ENCODE results near the gene AMFR.

AMFR gene

DNA sequence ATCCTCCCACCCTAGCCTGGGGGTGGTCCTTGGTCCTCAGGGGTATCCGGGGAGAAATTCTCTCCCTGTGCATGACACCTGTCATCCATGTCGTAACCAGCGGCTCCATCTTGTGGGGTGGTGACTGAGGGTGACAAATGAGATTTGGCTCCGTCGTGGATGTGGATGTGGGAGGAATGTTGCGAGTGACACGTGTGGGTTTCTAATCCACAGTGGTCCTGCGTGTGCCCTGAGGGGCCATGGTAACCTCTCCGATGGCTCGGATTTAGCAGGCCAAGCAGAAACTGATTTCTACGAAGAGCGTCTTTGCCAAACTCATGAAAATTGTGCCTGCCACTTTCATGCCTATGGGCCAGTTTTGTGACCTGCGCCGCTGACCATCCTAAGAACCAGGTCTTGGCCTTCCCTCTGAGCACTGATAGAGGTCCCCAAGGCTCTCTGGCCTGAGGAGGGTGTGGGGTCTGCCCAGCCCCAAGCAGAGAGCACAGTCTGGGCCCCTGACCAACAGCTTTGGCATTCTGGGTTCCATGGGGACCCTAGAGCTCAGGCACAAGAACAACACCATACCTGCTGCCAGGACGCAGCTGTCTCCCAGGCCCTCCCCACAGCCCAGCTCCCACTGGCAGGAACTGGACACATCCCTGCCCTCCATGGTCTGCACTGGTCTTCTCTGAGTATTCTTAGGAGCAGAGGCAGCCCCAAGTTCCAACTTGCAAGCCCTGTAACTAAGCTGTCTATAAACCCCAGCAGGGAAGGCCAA, 79.0 kb downstream of the AMFR start:
- no peak for DNase-seq

DNA sequence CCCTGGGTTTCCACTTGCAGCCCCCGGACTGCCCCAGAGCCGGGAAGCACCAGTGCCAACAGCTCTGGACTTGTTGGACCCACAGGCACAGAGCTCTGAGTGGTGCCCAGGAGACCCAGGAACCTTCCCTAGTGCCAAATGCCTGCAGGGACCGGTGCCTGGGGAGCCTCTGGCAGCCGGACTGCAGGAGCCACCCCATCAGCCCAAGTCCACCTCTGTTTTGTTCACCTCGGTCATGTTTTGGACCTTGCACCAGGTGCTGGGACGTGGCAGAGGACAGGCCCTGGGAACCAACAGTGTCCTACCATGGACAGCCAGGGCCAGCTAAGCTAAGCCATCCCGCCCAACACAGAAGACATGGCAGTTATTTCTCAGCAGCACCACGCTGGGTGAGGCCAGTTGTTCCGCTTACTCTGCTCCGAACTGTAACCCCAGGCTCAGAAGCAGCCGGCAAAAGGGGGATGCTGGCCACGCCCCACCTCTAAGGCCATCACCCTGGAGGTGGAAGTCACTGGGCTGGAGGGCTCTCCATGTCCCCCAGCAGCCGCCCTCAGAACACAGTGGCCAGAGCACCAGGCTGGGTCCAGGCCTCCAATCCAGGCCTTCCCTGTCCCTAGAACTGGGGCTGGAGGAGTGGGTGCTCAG, 79.8 kb downstream of the AMFR start:
- no peak for DNase-seq

DNA sequence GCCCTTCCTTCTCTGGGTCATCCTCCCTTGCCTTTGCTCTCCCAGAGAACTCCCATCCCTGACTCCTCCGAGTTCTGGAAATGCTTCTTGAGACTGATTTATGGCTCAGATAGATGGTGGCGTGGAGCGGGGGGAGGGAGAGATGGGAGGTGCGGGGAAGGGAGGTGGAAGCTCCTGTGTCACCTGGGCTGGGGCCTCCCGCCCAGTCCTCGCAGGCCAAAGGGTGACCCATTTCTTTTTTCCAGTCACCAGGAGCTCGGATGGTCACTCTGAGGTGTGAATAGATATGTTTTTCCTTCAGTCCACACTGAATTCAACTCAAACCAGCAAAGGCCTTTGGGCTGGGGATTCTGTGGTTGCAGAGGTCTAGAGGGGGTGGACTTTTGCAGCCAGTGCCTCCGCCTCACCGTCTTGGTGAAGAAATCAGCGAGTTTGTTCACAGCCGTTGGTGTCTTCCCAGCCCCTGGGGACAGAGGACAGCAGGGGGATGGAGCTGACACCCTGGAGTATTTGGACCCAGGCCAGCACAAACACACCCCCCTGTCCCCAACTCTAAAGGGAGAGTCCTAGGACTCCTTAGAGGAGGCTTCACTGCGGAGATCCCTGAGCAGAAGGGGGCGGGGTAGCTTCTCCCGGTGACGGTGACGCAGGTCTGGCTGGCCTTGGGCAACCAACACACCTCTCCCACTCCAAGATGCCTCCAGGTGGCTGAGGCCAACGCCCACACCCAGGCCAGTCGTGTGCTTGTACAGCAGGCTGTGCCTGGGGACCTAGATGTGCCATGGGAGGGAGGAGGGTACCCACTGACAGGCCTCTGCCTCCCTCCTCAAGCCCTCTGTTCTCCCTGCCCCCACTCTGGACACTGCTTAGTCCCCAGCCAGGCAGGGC, 80.6 kb downstream of the AMFR start:
- no peak for DNase-seq

DNA sequence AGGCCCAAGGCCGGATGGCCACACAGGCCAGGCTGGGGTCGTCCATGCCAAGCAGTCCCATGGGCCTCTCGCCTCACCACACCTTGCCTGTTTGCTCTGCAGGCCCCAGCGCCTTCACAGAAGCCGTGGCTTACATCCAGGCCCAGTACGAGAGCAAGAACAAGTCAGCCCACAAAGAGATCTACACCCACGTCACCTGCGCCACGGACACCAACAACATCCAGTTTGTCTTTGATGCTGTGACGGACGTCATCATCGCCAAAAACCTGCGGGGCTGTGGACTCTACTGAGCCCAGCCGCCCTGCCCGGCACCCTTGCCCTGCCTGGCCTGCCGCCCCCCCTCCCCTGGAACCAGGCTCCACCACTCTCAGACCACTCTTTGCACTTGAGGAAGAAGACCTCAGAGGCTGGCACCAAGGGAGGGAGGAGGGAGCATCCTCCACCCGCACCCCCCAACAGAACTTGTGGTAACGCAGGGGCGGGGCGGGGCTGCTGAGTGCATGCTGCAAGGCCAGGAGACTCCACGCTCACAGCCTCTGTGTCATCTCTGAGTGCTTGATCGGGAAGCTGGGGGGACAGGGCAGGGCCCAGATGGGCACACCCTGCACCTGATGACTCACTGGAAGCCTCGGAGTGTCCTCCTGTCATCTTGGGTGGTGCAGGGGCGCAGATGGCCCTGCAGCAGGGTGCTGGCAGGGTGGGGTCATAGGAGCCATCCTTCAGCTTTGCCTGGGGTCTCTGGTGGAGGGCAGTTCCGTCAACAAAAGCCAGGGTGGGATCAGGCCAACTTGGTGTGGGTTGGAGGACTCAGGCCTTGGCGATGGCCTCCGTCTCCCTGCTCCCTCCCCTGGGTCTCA, 81.5 kb downstream of the AMFR start:
- no peak for DNase-seq

DNA sequence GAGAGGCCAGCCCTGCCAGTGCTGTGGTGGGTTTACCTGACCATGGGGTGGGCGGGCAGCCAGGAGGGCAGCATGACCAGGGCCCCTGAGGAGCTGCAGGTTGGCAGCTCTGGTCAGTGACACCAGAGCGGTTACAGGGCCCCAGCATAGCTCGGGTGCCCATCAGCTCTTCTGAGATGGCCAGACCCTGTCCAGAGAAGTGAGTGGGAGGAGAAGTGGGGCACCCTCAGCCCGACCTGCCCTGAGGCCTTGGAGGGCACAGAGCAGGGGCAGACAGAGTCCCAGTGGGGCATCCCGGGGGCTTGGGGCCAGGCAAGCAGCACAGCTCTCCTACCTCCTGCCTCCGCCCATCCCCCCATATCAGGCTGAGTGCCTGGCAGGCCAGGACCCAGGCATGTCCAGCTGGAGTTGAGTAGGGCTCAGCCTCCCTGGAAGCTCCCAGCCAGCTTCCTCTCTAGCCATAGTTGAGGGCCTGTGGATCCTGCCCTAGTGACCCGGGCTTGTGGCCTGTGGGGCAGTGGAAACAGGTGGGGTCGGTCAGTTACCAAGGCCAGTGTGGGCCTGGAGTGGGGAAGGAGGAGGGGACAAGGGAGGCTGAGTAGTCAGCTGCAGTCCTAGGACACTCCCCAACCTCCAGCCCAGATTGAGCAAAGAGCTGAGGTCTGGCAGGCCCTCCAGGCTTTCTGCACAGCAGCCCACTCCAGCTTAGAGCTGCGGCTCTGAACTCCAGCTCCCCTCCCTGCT, 83.5 kb downstream of the AMFR start:
- no peak for DNase-seq

DNA sequence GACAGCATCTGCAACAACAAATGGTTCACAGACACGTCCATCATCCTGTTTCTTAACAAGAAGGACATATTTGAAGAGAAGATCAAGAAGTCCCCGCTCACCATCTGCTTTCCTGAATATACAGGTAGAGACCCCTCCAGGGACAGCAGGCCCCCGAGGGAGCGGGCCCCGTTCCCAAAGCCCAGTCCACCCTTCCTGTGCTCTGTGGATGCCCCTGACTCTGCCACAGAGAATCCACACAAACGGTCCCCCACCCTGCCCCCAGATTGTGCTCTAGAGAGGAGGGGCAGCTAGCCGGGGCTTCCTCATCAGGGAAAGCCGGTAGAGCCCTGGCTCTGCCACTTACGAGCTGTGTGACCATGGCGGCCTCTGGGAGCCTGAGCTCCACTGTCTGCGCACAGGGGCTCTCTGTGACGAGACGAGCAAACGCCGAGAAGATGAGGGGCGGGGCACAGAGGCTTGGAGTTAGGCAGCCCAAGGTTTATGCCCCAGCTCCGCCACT, 84.4 kb downstream of the AMFR start:
- DNase-seq: no peak

DNA sequence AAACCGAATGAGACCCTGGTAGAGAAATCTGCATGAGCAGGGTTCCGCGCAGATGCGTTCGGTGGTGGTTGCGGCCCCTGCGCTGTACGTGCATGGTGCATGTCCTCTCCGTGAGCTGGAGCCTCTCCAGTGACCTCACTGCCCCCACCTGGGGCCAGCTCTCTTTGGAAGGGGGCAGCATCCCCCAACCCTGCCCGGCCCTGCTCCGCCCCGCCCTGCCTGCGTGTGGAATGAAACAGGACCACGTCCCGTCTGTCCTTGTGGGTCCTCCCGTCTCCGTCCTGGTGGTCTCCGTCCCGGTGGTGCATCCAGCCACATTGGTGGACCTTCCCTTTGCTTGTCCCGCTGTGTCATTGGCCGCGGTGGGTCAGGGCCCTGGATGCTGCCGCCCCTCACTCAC, 84.9 kb downstream of the AMFR start:
- no peak for DNase-seq

DNA sequence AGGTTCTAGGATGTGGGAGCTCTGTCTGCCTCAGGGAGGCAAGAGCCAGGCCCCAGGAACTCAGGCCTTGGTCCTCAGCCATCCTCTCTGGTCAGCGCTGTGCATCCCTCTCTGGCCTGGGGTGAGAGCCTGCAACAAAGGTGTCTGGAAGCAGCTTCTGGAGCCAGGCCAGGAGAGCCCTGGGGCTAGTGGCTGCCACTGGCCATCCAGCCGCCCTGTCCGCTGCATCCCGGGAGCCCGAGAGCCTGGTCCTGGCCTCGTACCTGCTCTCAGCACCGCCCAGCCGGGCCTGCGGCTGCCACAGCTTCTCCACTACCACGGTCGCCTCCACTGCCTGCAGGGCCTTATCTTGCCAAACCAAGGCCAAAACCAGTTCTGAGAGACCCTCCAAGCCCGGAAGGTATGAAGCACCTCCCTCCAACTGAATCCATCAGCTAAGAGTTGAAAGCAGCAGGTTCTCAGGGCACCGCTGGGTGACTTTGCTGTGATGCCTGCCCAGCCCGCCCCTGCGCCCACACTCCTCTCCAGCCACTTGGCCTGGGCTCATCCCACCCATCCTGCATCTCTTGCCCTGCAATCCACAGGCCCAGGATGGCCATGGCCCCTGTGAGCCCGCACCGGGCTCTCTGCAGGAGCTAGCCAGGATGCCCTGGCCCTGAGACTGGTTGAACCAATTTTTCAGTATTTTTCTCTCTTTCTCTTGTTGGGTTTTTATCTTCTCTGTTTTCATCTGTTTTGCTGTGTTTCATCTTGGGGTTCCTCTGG, 85.7 kb downstream of the AMFR start:
- DNase-seq: no peak

DNA sequence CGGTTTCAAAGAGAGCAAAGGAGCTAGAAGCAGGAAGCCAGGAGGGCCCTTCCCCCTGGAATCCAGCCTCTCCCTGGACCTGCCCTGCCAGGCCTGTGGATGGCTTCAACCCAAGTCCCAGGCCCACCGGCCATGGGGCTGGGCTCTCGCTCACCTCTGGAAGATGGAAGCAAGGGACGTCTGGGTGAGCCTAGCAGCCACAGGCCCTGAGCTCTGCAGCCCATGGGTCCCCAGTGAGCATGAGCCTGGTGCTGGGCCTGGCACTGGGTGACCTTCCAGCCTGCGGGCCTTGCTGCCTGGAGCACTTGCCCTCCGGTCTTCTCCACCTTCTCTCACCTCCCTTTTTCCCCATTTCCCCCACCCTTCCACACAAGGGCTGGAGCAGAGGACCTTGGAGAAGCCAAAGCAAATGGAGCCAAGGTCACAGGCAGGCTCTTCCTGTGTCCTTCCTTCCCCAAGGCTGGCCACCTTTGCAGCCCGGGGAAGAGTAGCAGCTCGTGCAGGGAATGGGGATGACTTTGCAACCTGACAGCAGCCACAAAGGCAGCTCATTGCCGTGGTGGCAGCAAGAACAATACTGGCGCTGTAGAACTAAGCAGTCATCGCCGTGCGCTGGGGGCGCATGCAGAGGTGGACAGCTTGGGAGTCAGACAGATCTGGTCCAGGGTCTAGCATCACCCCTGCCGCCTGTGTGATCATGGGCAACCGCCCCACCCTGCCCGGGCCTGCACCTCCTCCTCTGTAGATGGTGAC, 86.6 kb downstream of the AMFR start:
- DNase-seq: no peak

DNA sequence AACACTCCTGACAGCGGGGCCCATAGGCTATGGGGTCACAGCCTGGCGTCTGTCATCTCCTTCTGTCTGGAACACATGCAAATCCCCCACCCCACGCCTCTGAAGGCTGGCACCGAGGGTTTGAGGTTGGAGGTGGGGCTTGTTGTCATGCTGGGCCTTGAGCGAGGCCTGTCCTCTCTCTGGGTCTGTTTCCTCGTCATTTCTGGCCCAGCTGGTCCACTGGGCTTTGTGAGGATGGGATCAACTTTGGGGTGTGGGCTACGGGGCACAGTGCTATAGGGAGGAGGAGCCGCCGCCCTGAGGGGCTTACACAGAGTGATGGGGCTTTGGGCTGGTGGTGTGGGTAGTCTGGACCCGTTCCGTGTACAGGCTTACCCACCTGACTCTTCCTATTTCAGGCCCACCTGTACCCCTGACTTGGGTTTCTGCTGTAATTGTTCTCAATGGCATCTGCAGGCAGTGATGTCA, 87.5 kb downstream of the AMFR start:
- DNase-seq: no peak

DNA sequence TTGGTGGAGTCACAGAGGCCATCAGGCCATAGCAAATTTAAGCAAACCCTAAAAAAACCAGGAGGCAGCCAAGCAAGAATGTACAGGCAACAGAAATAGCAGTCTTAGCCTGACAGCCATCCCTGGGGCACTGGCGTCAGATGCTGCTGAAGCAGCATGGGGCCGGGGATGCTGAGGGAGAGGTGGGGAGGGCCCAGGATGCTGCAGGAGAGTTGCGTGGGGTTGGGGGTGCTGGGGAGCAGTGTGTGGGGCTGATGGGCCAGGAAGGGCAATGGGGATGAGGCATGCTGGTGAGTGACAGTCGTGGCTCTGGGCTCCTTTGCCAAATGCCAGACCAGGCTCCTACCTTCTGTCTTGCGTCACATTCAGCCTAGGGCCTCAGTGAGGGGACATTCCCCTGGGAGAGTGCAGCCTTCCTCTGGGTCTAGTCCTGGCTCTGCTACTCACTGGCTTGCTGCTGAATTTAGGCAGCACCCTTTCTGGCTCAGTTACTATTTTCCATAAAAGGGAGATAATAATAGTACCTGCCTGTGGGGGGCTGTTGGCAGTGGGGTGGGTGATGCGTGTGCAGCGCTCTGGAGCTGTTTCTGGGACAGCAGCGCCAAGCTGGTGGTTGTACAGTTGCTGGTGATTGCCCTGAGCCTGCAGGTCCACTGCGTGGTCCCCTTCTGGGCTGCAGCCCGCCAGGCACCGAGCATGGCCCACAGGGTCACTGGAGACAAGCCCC, 88.1 kb downstream of the AMFR start:
- no peak for DNase-seq

DNA sequence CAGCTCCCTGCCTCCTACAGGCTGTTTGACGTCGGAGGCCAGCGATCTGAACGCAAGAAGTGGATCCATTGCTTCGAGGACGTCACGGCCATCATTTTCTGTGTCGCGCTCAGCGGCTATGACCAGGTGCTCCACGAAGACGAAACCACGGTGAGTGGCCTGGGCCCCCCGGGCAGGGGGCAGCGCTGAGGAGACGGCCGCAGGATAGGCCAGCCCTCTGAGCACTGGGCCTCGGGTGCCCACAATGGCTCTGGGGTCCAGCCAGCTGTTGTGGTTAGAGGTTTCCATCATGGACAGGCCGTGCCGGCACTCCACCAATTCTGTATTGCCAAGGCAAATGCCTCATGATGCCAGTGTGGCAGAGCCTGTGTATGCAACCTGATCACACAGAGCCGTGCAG, 88.6 kb downstream of the AMFR start:
- DNase-seq: no peak

DNA sequence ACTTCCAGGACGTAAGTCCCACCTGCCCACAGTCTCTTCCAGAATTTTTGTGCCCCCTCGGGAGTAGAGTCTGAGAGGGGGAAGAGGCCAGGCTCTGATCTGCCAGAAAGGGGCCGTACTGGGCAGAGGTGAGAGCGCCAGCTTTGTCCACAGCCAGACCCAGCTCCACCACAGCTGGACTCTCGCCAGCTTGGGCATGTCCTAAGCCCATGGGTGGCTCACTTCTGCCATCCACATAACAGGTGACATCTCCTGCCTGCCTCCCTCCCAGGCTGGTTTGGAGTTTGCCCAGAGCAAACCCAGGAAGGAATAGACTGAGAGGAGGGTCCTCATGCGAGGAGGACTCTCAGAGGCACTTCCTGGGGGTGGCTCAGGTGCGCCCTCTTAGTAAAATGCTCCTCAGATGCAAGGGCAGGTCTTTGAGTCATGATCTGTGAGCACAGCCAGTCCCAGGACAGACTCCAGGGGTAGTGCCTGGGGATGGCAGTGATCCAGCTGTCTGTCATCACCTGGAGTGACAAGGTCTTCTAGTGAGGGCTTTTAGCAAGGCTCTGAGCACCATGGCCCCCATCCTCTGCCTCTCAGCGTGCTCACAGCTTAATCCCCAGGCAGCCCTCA, 89.2 kb downstream of the AMFR start:
- no peak for DNase-seq

DNA sequence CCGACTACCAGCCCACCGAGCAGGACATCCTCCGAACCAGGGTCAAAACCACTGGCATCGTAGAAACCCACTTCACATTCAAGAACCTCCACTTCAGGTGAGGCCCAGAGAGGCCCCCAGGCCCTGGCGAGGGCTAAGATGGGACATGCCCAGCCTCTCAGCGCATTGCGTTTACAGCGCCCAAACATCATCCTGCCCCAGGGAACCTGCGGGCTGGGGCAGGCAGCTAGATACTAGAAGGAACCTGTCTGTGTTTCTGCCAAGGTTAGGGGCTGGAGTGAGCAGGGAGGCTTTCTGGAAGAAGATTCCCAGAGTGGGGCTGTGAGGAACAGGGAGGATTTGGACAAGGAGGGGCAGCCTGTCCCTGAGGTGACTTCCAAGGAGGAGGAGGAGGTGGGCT, 90.6 kb downstream of the AMFR start:
- no peak for DNase-seq

DNA sequence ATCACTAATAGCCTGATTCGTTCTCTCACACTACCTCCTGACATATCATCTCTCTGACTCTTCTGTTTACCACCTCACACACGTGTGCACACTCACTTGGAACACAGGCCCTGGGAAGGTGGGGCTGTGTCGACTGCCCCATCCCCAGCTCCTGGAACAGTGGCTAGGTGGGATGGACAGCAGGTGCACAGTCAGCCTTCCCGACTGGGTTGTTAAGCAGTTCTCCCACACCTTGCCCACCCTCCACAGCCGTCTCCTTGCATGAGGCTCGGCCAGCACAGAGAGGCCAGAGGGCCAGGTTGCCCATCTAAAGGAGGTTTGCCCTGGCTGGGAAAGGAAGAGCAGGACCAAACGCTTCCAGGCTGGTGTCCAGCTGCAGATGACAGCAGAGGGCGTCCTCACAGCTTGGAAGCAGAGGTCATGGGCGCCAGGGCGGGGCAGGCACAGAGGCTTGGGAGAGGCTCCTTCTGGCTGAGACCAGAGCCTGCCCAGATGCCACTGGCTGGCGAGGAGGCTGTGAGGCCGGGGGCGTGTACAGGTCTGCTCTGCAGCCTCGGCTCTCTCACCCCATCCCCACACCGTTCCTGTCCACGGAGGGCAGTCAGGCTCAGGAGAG, 92.8 kb downstream of the AMFR start:
- DNase-seq: peak; percentile 82

DNA sequence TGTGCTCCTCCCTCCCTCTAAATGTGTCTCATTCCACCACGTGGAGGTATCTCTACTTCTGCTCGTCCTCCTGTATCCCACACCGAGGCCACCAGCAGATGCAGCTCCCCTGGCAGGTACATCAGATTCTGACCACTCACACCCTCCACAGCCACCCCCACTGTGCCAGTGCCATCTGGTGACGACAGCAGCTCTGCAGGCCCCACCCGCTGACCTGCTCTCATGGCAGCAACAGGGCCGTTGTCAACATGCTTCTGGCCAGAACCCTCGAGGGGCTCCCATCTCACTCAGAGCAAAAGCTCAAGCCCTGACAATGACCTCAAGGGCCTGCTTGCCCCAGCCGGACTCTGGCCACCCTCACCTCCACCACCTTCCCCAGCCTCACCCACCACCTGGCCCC, 93.4 kb downstream of the AMFR start:
- no peak for DNase-seq

DNA sequence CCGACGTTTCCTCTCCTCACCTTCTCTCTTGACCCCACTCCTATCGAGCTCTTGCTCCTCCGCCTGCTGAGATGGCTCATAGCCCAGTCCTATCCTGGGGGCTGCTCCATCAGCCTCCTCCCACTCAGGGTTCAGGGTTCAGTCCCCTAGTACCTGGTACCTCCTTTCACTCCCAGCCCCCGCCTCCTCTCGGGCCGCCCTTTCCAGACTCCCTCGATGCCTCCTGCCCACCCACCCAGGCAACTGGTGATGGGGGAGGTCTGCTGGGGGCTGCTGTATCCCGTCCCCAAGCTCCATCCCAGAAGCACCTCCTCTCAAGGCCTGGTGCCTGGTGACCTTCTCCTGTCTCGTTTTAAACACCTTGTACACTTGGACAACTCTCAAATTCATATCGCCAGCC, 93.9 kb downstream of the AMFR start:
- no peak for DNase-seq

DNA sequence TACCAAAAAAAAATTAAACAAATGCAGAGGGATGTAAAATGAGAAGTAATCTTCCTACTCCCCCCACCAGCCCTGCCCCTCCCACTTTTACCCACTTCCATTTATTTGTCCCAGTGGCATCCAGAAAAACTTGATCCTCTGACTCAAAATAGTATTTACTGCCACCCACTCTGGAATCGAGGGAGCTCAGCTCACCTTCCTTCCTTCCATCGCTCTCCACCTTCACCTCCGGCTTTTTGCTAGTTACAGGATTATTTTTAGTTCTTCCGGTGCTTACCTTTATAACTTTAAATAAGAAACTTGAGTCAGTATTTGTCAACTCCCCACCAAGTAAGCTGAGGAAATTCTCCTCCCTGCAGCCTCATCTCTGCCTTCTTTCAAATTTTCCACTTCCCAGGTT, 94.9 kb downstream of the AMFR start:
- DNase-seq: no peak

DNA sequence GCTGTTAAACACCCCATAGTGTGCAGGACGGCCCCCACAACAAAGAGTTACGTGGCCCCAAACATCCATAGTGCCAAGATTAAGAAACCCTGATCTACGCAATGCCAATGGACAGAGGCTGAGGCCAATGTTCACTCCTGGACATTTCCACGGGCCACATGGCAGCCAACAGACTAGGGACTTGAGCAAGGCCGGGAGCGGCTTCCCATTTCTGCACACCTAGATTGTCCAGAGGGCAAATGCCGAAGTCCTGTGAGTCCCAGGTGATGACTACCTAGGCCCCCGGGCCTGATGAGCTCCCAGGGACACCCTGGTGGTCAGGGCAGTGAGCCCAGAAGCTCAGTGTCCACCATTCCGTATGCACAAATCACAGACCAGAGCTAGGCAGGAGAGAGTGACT, 95.5 kb downstream of the AMFR start:
- DNase-seq: no peak

Measured in OCI-M1 (cell line).